Measurements from ENCODE around the gene SRI.
"Not testable (repeated sequence)": the region's sequence is repeated elsewhere in the genome, so short reads cannot be mapped to it uniquely, and the experiment has no call there.

SRI gene, protein sequence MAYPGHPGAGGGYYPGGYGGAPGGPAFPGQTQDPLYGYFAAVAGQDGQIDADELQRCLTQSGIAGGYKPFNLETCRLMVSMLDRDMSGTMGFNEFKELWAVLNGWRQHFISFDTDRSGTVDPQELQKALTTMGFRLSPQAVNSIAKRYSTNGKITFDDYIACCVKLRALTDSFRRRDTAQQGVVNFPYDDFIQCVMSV

DNA sequence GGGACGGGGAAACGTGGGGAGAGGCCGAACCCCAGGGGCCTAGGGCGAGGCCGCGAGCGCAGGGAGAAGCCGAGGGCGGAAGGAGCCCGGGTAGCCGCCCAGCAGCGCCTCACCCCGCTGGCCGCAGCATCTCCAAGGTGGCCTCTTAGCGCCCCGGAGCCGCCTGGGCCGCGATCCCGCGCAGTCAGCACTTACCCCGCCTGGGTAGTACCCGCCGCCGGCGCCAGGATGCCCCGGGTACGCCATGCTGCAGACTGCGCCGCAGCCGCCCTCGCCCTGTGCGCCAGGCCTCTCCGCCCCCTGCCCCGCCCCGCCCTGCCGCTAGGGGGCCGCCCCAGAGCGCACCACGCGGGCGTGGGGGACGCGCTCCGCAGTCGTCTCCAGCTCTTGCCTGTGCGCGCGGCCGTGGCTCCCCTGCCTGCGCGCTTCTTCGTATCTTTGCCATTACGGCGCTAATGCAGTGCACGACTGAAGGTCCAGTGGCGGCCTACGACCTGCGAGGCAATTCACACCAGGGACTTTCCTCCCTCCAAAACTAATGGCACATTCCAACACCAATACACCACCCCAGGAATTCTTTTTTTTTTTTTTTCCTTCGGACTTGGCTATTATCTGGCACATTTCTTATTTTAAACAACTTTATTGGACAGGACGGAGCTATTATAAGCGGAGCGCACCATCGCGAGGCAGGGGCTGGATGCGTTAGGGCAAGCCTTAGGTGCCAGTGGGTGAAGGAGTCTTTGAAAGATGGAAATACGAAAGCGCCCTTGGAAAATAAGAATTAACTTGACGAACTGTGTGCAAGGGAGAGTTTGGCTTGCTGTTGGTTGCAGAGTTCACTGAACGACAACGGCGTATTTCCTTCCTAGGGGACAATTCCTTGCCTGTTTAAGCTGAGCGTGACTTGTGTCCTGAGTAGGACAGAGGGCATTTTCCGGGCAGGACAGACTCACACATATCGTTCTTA lies at the start of gene SRI:
Gene SRI (minus strand): TSS at position 258 of the 967 bp plus-strand sequence. CDS start 12 bp downstream, at position 246.
- H3K27me3 ChIP-seq (ENCODE audit: control insufficient read depth, insufficient read depth, low read length), result no peaks in the 10 kb centered on the region
- H3K9ac ChIP-seq (ENCODE audit: low read length), result peak within 1 kb of the TSS; percentile 85
- no peaks in the 10 kb centered on the region for H3K36me3 ChIP-seq (ENCODE audit: control insufficient read depth, insufficient read depth, low read length)

DNA sequence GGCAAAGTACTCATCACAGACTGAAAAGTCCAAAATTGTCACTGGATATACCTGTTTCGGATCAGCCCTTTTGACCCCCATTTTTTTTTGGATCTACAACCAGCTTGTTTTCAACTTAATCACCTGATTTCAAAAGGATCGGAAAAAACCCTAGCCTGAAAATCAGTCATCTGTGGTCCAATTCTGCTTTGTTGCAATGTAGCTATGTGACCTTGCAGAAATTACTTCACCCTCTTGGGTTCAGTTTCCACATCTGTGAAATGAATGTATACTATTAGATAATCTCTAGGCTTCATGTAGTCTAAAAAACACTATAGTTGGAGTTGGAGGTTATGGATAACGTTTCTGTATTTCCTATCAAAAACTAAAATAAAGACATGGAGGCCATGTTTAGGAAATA lies 49.7 kb upstream of the SRI start:
- Histone ChIP-seq H3K36me3 (ENCODE audit: control insufficient read depth, insufficient read depth, low read length) (no peaks in the 10 kb centered on the region), H3K9ac (ENCODE audit: low read length) (no peak overlapping the region), H3K9me3 (ENCODE audit: control insufficient read depth, low read length) (no peaks in the 10 kb centered on the region), H3K27me3 (ENCODE audit: control insufficient read depth, insufficient read depth, low read length) (no peaks in the 10 kb centered on the region), H3K4me1 (ENCODE audit: control insufficient read depth, insufficient read depth, low read length) (no peaks in the 10 kb centered on the region), H3K4me3 (ENCODE audit: low read length) (no peak overlapping the region)

More for the DNA sequence above, at the start of gene SRI:
- peaks cover 16% of the 10 kb centered on the region for H3K4me1 ChIP-seq (ENCODE audit: control insufficient read depth, insufficient read depth, low read length)
- H3K9me3 ChIP-seq (ENCODE audit: control insufficient read depth, low read length), result no peaks in the 10 kb centered on the region
- peak within 1 kb of the TSS; percentile 77 for H3K4me3 ChIP-seq (ENCODE audit: low read length)

DNA sequence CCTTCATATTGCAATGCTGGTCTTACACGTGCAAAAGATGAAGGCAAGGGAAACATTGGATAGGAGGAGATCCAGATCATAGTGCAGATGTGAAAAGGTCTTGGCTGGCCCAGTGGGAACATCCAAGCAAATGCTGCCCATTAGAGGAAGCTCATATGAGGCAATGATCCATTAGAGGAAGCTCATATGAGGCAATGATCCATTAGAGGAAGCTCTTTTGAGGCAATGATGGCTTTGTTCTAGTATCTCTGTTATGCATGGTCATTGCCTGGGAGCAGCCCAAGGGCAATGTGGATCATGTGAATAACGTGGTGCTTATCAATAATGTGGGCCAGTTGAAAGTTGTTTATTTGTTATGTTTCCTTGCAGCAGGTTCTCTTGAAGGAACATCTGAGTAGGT lies 49.0 kb upstream of the SRI start:
- H3K9ac ChIP-seq (ENCODE audit: low read length), result no peak overlapping the region
- no peaks in the 10 kb centered on the region for H3K4me1 ChIP-seq (ENCODE audit: control insufficient read depth, insufficient read depth, low read length)
- H3K27me3 ChIP-seq (ENCODE audit: control insufficient read depth, insufficient read depth, low read length), result no peaks in the 10 kb centered on the region
- H3K4me3 ChIP-seq (ENCODE audit: low read length), result no peak overlapping the region
- H3K36me3 ChIP-seq (ENCODE audit: control insufficient read depth, insufficient read depth, low read length), result no peaks in the 10 kb centered on the region
- no peaks in the 10 kb centered on the region for H3K9me3 ChIP-seq (ENCODE audit: control insufficient read depth, low read length)

DNA sequence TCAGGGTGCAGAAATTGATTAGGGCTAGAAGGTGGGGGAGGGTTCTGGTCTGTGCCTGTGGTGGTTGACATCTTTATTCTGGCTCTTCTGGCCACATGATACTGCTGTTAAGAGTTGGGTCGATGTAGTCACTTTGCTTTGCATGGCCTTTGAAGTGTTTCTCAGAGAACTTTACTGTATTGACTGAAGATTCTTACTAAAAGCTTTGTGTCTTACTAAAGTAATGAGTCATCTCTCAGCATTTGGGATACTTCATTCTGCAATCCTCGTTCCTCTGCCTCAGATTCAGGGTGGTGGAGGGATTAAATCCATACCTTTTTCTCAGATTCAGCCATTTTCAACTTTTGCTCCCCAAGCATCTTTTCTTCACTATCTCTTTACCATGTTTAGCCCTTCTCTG lies 48.2 kb upstream of the SRI start:
- H3K27me3 ChIP-seq (ENCODE audit: control insufficient read depth, insufficient read depth, low read length), result no peaks in the 10 kb centered on the region
- H3K4me3 ChIP-seq (ENCODE audit: low read length), result no peak overlapping the region
- H3K36me3 ChIP-seq (ENCODE audit: control insufficient read depth, insufficient read depth, low read length), result no peaks in the 10 kb centered on the region
- H3K9me3 ChIP-seq (ENCODE audit: control insufficient read depth, low read length), result no peaks in the 10 kb centered on the region
- H3K4me1 ChIP-seq (ENCODE audit: control insufficient read depth, insufficient read depth, low read length), result no peaks in the 10 kb centered on the region
- H3K9ac ChIP-seq (ENCODE audit: low read length), result no peak overlapping the region

DNA sequence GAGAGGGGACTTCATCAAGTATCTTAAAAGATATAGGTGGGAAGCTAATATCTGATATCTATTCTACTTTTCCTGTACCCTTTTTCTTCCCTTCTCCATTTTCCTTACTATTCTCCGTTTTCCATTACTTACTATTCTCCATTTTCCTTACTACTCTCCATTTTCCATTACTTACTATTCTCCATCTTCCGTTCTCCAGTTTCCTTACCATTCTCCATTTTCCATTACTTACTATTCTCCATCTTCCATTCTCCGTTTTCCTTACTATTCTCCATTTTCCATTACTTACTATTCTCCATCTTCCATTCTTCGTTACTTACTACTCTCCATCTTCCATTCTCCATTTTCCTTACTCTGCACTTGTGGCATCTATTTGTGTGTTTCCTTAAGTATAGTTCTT lies 47.6 kb upstream of the SRI start:
- H3K4me1 ChIP-seq (ENCODE audit: control insufficient read depth, insufficient read depth, low read length), result no peaks in the 10 kb centered on the region
- no peak overlapping the region for H3K9ac ChIP-seq (ENCODE audit: low read length)
- no peaks in the 10 kb centered on the region for H3K27me3 ChIP-seq (ENCODE audit: control insufficient read depth, insufficient read depth, low read length)
- no peaks in the 10 kb centered on the region for H3K36me3 ChIP-seq (ENCODE audit: control insufficient read depth, insufficient read depth, low read length)
- no peak overlapping the region for H3K4me3 ChIP-seq (ENCODE audit: low read length)
- no peaks in the 10 kb centered on the region for H3K9me3 ChIP-seq (ENCODE audit: control insufficient read depth, low read length)

DNA sequence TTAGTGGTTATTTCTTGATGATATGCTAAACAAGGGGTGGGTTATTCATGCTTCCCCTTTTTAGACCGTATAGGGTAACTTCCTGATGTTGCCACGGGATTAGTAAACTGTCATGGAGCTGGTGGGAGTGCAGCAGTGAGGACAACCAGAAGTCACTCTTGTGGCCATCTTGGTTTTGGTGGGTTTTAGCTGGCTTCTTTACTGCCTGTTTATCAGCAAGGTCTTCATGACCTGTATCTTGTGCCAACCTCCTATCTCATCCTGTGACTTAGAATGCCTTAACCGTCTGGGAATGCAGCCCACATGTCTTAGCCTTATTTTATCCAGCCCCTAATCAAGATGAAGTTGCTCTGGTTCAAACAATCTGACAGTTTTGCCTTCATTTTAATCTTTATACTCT lies 45.1 kb upstream of the SRI start:
- H3K36me3 ChIP-seq (ENCODE audit: control insufficient read depth, insufficient read depth, low read length); H3K9ac ChIP-seq (ENCODE audit: low read length); H3K27me3 ChIP-seq (ENCODE audit: control insufficient read depth, insufficient read depth, low read length); H3K4me3 ChIP-seq (ENCODE audit: low read length); H3K4me1 ChIP-seq (ENCODE audit: control insufficient read depth, insufficient read depth, low read length); H3K9me3 ChIP-seq (ENCODE audit: control insufficient read depth, low read length): not testable (repeated sequence)

DNA sequence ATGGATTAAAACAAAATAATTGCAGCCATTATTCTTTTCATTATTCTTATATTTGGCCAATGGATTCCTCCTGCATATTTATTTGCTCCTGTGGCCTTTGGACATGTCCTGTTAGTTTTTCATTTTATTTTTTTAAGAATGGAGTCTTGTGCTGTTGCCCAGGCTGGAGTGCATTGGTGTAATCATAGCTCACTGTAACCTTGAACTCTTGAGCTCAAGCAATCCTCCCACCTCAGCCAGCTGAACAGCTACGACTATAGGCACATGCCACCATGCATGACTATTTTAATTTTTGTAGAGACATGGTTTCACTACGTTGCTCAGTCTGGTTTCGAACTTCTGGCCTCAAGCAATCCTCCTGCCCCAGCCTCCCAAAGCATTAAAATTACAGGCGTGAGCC lies 42.7 kb upstream of the SRI start:
- Histone ChIP-seq H3K36me3 (ENCODE audit: control insufficient read depth, insufficient read depth, low read length) (no peaks in the 10 kb centered on the region), H3K27me3 (ENCODE audit: control insufficient read depth, insufficient read depth, low read length) (no peaks in the 10 kb centered on the region), H3K9me3 (ENCODE audit: control insufficient read depth, low read length) (no peaks in the 10 kb centered on the region), H3K4me1 (ENCODE audit: control insufficient read depth, insufficient read depth, low read length) (no peaks in the 10 kb centered on the region), H3K9ac (ENCODE audit: low read length) (no peak overlapping the region), H3K4me3 (ENCODE audit: low read length) (no peak overlapping the region)

DNA sequence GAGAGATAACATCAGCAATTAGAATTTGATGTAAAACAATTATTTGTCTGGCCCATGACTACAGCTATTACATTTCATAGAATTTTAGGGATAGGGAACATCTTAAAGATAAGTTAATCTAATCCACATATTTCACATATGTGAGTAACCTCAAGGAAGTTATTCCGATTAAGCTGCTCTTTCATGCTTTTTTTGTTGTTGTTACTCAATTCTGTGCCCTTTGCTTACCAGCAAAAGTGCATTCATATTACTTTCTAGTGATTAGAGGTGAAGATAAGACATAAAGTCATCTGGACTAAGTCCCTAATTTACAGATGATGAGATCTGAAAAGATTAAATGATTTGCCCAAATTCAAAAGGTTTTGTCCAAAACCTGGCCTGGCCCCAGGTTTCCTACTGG lies 40.9 kb upstream of the SRI start:
- H3K9me3 ChIP-seq (ENCODE audit: control insufficient read depth, low read length), result no peaks in the 10 kb centered on the region
- H3K36me3 ChIP-seq (ENCODE audit: control insufficient read depth, insufficient read depth, low read length), result no peaks in the 10 kb centered on the region
- no peaks in the 10 kb centered on the region for H3K4me1 ChIP-seq (ENCODE audit: control insufficient read depth, insufficient read depth, low read length)
- no peak overlapping the region for H3K4me3 ChIP-seq (ENCODE audit: low read length)
- no peak overlapping the region for H3K9ac ChIP-seq (ENCODE audit: low read length)
- H3K27me3 ChIP-seq (ENCODE audit: control insufficient read depth, insufficient read depth, low read length), result no peaks in the 10 kb centered on the region

DNA sequence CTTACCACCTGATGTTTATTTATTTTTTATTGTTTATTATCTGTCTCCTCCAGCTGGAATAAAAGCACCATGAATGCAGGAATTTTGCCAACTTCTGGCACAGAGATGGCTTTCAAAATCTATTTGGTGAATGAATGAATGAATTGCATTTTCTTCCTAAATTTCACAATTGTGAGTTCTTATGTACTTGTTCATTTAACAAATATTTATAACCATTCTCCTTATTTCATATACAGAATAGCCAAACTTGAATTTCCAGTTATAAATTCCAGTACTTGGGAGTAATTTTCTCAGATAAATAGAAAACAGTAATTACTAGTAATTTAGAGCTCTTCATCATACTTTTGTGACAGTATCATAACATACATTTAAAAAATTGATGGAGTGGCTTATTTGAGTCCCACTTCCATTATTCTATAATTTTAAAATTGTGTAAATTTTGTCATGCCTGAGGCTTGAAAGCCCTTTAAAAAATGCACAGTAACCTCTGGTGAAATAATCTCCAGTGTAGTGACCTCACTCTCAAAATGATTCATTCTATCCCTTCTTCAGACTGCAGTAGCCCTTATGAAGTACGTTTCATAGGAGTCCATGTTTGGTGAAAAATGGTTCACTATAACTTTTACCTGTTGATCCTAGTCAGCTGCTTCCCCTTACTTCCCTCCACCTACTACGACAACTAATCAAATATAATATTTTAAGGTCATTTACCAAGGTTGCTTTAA lies 40.0 kb upstream of the SRI start:
- Histone ChIP-seq H3K4me1 (ENCODE audit: control insufficient read depth, insufficient read depth, low read length) (no peaks in the 10 kb centered on the region), H3K27me3 (ENCODE audit: control insufficient read depth, insufficient read depth, low read length) (no peaks in the 10 kb centered on the region), H3K9ac (ENCODE audit: low read length) (no peak overlapping the region), H3K4me3 (ENCODE audit: low read length) (no peak overlapping the region), H3K36me3 (ENCODE audit: control insufficient read depth, insufficient read depth, low read length) (no peaks in the 10 kb centered on the region), H3K9me3 (ENCODE audit: control insufficient read depth, low read length) (no peaks in the 10 kb centered on the region)

DNA sequence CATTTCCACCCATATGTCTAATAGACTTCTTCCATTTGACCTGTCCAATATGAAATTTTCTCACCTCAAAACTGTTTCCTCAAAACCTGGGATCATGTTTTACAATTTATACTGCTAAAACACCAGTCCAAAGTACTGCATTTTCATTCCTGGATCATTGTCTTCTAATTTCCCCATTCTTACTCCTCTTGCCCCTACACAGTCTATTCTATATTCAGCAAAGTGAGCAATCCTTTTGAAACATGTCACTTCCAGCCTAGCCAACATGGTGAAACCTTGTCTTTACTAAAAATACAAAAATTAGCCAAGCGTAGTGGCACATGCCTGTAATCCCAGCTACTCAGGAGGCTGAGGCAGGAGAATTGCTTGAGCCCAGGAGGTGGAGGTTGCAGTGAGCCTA lies 38.5 kb upstream of the SRI start:
- not testable (repeated sequence) for H3K9ac ChIP-seq (ENCODE audit: low read length); H3K4me3 ChIP-seq (ENCODE audit: low read length); H3K9me3 ChIP-seq (ENCODE audit: control insufficient read depth, low read length); H3K4me1 ChIP-seq (ENCODE audit: control insufficient read depth, insufficient read depth, low read length); H3K36me3 ChIP-seq (ENCODE audit: control insufficient read depth, insufficient read depth, low read length); H3K27me3 ChIP-seq (ENCODE audit: control insufficient read depth, insufficient read depth, low read length)

DNA sequence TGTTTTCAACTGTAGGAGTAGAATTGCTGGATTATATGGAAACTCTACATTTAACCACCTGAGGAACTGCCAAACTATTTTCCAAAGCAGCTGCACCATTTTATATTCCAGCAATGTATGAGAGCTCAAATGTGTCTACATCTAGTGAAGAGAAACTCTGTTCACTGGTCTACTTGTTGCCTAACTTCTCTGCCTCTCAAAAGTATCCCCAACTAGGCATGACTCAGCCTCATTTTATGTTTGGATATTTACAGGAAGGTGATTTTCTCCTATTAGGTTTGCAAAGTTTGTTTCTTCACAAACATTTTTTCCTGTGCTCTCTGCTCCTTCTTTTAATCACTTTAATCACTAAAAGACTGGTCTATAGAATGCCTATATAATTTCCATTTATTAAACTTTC lies 37.1 kb upstream of the SRI start:
- no peaks in the 10 kb centered on the region for H3K36me3 ChIP-seq (ENCODE audit: control insufficient read depth, insufficient read depth, low read length)
- no peaks in the 10 kb centered on the region for H3K27me3 ChIP-seq (ENCODE audit: control insufficient read depth, insufficient read depth, low read length)
- no peaks in the 10 kb centered on the region for H3K9me3 ChIP-seq (ENCODE audit: control insufficient read depth, low read length)
- H3K4me1 ChIP-seq (ENCODE audit: control insufficient read depth, insufficient read depth, low read length), result no peaks in the 10 kb centered on the region
- no peak overlapping the region for H3K4me3 ChIP-seq (ENCODE audit: low read length)
- no peak overlapping the region for H3K9ac ChIP-seq (ENCODE audit: low read length)
